HepG2 (cell line): ENCODE measurements around the gene EARS2. TPM values are rescaled to one million over a fixed set of nuclear protein-coding genes. Genes with fewer than 3 reads are reported as not detected.

Experiments used
- ATAC-seq: fragments of 200-7000 bp; cut with Tn5 transposase; 3 replicates; pipeline ENCODE4 v1.9.1; 2020; ENCODE audit warnings: mild to moderate bottlenecking, moderate library complexity
- BruUV-seq: library from RNA; stranded (reverse); fragments of 400-500 nt; replicated peaks from 2 replicates; lab custom pipeline; 2021; lab: Mats Ljungman, UMichigan
- CTCF ChIA-PET: fragments of 300-600 bp; formaldehyde crosslinking; extraction: SDS; loops from one replicate; lab custom pipeline; 2021; ENCODE audit warnings: low total read pairs, inconsistent platforms, low intra/inter-chr PET ratio; lab: Yijun Ruan, JAX
- POLR2A ChIA-PET: fragments of 350-600 bp; sonication (Branson Sonifier 250); formaldehyde crosslinking; loops from one replicate; lab custom pipeline; 2020; ENCODE audit warnings: antibody characterized with exemption, inconsistent platforms; lab: Yijun Ruan, JAX
- DNase-seq: peaks from one replicate; pipeline ENCODE4 v3.0.0-alpha.2; 2015; ENCODE audit warnings: low spot score
- FAIRE-seq: peaks from 3 replicates; lab custom pipeline; 2011; peaks lifted over from hg19 to GRCh38; lab: Jason Lieb, UNC
- H2AFZ ChIP-seq: one replicate; pipeline ENCODE4 v1.6.1; 2011; ENCODE audit warnings: low read length, inconsistent platforms
- H3K27ac ChIP-seq: fragments of 300-600 bp; 3 replicates; pipeline ENCODE4 v1.8.0; 2011; ENCODE audit warnings: mixed run types, mild to moderate bottlenecking, mixed read lengths, low read length, inconsistent platforms; ENCODE audit not compliant: insufficient read depth; ENCODE audit errors: extremely low read length
- H3K27me3 ChIP-seq, 2 experiments: fragments of 200-600 bp in 1 of 2; 2 replicates in 1 of 2; 3 replicates in 1 of 2; pipeline versions ENCODE4 v1.6.0 to v1.8.0; 2011; ENCODE audit warnings: low read length in 2 of 2, mild to moderate bottlenecking in 2 of 2, moderate library complexity in 2 of 2, inconsistent platforms in 1 of 2; ENCODE audit not compliant: insufficient read depth in 2 of 2, control insufficient read depth in 1 of 2
- H3K36me3 ChIP-seq, 2 experiments: fragments of 200-600 bp in 1 of 2; replicated peaks in 1 of 2; 2 replicates in 1 of 2; 3 replicates in 1 of 2; pipeline versions ENCODE4 v1.5.1 to v1.8.0; 2011; ENCODE audit warnings: low read length in 2 of 2, inconsistent platforms in 1 of 2; ENCODE audit not compliant: insufficient read depth in 2 of 2, control insufficient read depth in 1 of 2
- H3K4me1 ChIP-seq: 2 replicates; pipeline ENCODE4 v1.5.1; 2012; ENCODE audit warnings: low read length, inconsistent platforms; ENCODE audit not compliant: insufficient read depth
- H3K4me2 ChIP-seq: 2 replicates; pipeline ENCODE4 v1.6.0; 2011; ENCODE audit warnings: low read depth, low read length, inconsistent platforms
- H3K4me3 ChIP-seq, 3 experiments: fragments of 200-600 bp in 1 of 3; sonication (generic), shearing (Covaris generic) in 1 of 3; replicated peaks in 1 of 3; 2 replicates each; pipeline ENCODE4 v1.5.1; 2011 to 2016; ENCODE audit warnings: low read length in 3 of 3, inconsistent platforms in 2 of 3, low read depth in 2 of 3, mild to moderate bottlenecking in 2 of 3, control low read depth in 1 of 3, mixed read lengths in 1 of 3; ENCODE audit not compliant: insufficient read depth in 1 of 3
- H3K79me2 ChIP-seq: one replicate; pipeline ENCODE4 v1.6.1; 2011; ENCODE audit warnings: low read length, inconsistent platforms; ENCODE audit not compliant: insufficient read depth
- H3K9ac ChIP-seq: 2 replicates; pipeline ENCODE4 v1.6.0; 2011; ENCODE audit warnings: mild to moderate bottlenecking, low read depth, low read length, inconsistent platforms; ENCODE audit not compliant: insufficient read depth
- H3K9me3 ChIP-seq: 2 replicates; pipeline ENCODE4 v1.5.1; 2012; ENCODE audit warnings: mild to moderate bottlenecking, low read length
- H4K20me1 ChIP-seq: 2 replicates; pipeline ENCODE4 v1.6.0; 2011; ENCODE audit warnings: inconsistent platforms, mild to moderate bottlenecking, low read length, moderate library complexity; ENCODE audit not compliant: insufficient read depth
- IKZF1 ChIP-seq: fragments of 450-650 bp; IDR thresholded peaks from 2 replicates; pipeline ENCODE4 v1.7.1; 2016
- PITX1 ChIP-seq: sonication (generic); formaldehyde crosslinking; IDR thresholded peaks from 2 replicates; pipeline ENCODE4 v1.5.1; 2020; ENCODE audit warnings: mild to moderate bottlenecking, missing genetic modification reagents
- SSRP1 ChIP-seq: IDR thresholded peaks from 2 replicates; pipeline ENCODE4 v1.6.1; 2016; ENCODE audit warnings: control low read depth
- TSC22D2 ChIP-seq: sonication (generic); formaldehyde crosslinking; IDR thresholded peaks from 2 replicates; pipeline ENCODE4 v1.5.1; 2020; ENCODE audit warnings: missing genetic modification reagents, mild to moderate bottlenecking, borderline replicate concordance
- ZMYM3 ChIP-seq: sonication (generic); formaldehyde crosslinking; IDR thresholded peaks from 2 replicates; pipeline ENCODE4 v1.5.1; 2020; ENCODE audit warnings: mild to moderate bottlenecking, missing genetic modification reagents
- ZNF619 ChIP-seq: sonication (generic); formaldehyde crosslinking; IDR thresholded peaks from 2 replicates; pipeline ENCODE4 v1.4.0; 2020; ENCODE audit warnings: mild to moderate bottlenecking, missing genetic modification reagents
- WGBS: methylation state at CpG from one replicate; pipeline ENCODE4 v1.1.6; 2017; ENCODE audit warnings: low lambda C conversion rate; 5-methylcytosine and 5-hydroxymethylcytosine counted together
- in situ Hi-C: cut with HindIII; loops from 2 replicates; pipeline ENCODE4 v1.10.0; 2017; ENCODE audit warnings: low pct_unique_long_range_greater_than_20kb; ENCODE audit not compliant: extremely low pct_ligation_motif_present
- intact Hi-C: fragments of 100-400 bp; cut with micrococcal nuclease; formaldehyde crosslinking; loops from one replicate; pipeline ENCODE4 v1.10.0; 2022; ENCODE audit not compliant: unreplicated experiment
- polyA plus RNA-seq, 8 experiments: library from polyadenylated mRNA; depleted of rRNA in 3 of 8; stranded (reverse) in 7 of 8; unstranded in 1 of 8; fragments of >200 nt; fragmentation: Illumina TruSeq in 4 of 8; extraction: Trizol in 4 of 8; gene quantifications; 2 replicates each; pipeline versions ENCODE4 v1.2.1 to v1.2.3, GENCODE V29; 2011 to 2016; ENCODE audit warnings: low read depth in 4 of 8, missing spikeins in 1 of 8, mixed read lengths in 1 of 8; ENCODE audit not compliant: insufficient read depth in 1 of 8
- total RNA-seq, 5 experiments: library from RNA; depleted of rRNA; stranded (reverse); fragments of >200 nt; fragmentation: Illumina TruSeq; extraction: Trizol; gene quantifications; 2 replicates each; pipeline ENCODE4 v1.2.3, GENCODE V29; 2016; ENCODE audit warnings: low read depth in 1 of 5
- TF ChIP-seq, protein P1 (sequence below): sonication (generic); formaldehyde crosslinking; IDR thresholded peaks from 2 replicates; pipeline ENCODE4 v1.5.1; 2020; ENCODE audit warnings: mild to moderate bottlenecking, missing genetic modification reagents, borderline replicate concordance
- TF ChIP-seq, protein P2 (sequence below): sonication (generic); formaldehyde crosslinking; conservative IDR thresholded peaks from 2 replicates; pipeline ENCODE4 v1.4.0; 2020; ENCODE audit warnings: missing genetic modification reagents
- TF ChIP-seq, protein P3 (sequence below): IDR thresholded peaks from 2 replicates; pipeline ENCODE4 v1.6.1; 2016; ENCODE audit warnings: missing compliant biosample characterization, missing genetic modification reagents, borderline replicate concordance

The EARS2 gene
- total and polyA plus RNA-seq, 2 of the 13 experiments (the other 11 are each of a cell fraction or from before 2014, with no cell fraction given): 49.4 to 80.4 TPM

DNA sequence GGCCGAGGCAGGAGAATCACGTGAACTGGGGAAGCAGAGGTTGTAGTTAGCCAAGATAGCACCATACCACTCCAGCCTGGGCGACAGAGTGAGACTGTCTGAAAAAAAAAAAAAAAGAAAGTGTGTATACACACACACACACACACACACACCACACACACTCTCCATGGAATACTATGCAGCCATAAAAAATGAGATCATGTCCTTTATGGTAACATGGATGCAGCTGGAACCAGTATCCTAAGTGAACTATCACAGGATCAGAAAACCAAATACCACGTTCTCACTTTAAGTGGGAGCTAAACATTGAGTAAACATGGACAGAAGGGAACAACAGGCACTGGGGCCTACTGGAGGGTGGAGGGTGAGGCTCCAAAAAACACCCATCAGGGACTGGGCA, 22.2 kb upstream of the EARS2 start:
- H3K9me3 ChIP-seq: no peaks in the 10 kb centered on the region
- H3K9ac ChIP-seq: no peak overlapping the region
- H3K4me1 ChIP-seq: no peaks in the 10 kb centered on the region
- CTCF ChIA-PET: no interaction called here
- POLR2A ChIA-PET: no interaction called here
- FAIRE-seq: no peak
- WGBS: 97% methylated on average over 4 of the region's 4 CpGs
- H3K36me3 ChIP-seq: peaks cover 29 to 58% of the 10 kb centered on the region in 2 experiments
- in situ Hi-C loops: no loop called here
- intact Hi-C loops: no loop called here
- 0 out of 2 replicates have a peak, but pooled peaks cover 5% of the 10 kb centered on the region for H4K20me1 ChIP-seq
- no peak overlapping the region for H2AFZ ChIP-seq
- no peaks in the 10 kb centered on the region for H3K79me2 ChIP-seq
- H3K27ac ChIP-seq: no peak overlapping the region
- no peak overlapping the region for H3K4me2 ChIP-seq
- no peak for ATAC-seq
- TF ChIP-seq PITX1 (CRISPR knock-in tag) (no peak), SSRP1 (CRISPR knock-in tag) (0 out of 2 replicates have a peak, but pooled peaks have one; percentile 21), TSC22D2 (CRISPR knock-in tag) (no peak), ZMYM3 (CRISPR knock-in tag) (0 out of 2 replicates have a peak, but pooled peaks have one; percentile 36), IKZF1 (0 out of 2 replicates have a peak, but pooled peaks have one; percentile 48), ZNF619 (CRISPR knock-in tag) (0 out of 2 replicates have a peak, but pooled peaks have one; percentile 51)
- TF ChIP-seq, protein P1, sequence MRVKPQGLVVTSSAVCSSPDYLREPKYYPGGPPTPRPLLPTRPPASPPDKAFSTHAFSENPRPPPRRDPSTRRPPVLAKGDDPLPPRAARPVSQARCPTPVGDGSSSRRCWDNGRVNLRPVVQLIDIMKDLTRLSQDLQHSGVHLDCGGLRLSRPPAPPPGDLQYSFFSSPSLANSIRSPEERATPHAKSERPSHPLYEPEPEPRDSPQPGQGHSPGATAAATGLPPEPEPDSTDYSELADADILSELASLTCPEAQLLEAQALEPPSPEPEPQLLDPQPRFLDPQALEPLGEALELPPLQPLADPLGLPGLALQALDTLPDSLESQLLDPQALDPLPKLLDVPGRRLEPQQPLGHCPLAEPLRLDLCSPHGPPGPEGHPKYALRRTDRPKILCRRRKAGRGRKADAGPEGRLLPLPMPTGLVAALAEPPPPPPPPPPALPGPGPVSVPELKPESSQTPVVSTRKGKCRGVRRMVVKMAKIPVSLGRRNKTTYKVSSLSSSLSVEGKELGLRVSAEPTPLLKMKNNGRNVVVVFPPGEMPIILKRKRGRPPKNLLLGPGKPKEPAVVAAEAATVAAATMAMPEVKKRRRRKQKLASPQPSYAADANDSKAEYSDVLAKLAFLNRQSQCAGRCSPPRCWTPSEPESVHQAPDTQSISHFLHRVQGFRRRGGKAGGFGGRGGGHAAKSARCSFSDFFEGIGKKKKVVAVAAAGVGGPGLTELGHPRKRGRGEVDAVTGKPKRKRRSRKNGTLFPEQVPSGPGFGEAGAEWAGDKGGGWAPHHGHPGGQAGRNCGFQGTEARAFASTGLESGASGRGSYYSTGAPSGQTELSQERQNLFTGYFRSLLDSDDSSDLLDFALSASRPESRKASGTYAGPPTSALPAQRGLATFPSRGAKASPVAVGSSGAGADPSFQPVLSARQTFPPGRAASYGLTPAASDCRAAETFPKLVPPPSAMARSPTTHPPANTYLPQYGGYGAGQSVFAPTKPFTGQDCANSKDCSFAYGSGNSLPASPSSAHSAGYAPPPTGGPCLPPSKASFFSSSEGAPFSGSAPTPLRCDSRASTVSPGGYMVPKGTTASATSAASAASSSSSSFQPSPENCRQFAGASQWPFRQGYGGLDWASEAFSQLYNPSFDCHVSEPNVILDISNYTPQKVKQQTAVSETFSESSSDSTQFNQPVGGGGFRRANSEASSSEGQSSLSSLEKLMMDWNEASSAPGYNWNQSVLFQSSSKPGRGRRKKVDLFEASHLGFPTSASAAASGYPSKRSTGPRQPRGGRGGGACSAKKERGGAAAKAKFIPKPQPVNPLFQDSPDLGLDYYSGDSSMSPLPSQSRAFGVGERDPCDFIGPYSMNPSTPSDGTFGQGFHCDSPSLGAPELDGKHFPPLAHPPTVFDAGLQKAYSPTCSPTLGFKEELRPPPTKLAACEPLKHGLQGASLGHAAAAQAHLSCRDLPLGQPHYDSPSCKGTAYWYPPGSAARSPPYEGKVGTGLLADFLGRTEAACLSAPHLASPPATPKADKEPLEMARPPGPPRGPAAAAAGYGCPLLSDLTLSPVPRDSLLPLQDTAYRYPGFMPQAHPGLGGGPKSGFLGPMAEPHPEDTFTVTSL (CRISPR knock-in tag): 0 out of 2 replicates have a peak, but pooled peaks have one; percentile 17
- TF ChIP-seq, protein P2, sequence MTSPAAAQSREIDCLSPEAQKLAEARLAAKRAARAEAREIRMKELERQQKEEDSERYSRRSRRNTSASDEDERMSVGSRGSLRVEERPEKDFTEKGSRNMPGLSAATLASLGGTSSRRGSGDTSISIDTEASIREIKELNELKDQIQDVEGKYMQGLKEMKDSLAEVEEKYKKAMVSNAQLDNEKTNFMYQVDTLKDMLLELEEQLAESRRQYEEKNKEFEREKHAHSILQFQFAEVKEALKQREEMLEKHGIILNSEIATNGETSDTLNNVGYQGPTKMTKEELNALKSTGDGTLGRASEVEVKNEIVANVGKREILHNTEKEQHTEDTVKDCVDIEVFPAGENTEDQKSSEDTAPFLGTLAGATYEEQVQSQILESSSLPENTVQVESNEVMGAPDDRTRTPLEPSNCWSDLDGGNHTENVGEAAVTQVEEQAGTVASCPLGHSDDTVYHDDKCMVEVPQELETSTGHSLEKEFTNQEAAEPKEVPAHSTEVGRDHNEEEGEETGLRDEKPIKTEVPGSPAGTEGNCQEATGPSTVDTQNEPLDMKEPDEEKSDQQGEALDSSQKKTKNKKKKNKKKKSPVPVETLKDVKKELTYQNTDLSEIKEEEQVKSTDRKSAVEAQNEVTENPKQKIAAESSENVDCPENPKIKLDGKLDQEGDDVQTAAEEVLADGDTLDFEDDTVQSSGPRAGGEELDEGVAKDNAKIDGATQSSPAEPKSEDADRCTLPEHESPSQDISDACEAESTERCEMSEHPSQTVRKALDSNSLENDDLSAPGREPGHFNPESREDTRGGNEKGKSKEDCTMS (CRISPR knock-in tag): no peak
- TF ChIP-seq, protein P3, sequence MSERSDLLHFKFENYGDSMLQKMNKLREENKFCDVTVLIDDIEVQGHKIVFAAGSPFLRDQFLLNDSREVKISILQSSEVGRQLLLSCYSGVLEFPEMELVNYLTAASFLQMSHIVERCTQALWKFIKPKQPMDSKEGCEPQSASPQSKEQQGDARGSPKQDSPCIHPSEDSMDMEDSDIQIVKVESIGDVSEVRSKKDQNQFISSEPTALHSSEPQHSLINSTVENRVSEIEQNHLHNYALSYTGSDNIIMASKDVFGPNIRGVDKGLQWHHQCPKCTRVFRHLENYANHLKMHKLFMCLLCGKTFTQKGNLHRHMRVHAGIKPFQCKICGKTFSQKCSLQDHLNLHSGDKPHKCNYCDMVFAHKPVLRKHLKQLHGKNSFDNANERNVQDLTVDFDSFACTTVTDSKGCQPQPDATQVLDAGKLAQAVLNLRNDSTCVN: no peak
- DNase-seq: no peak
- no peak overlapping the region for H3K4me3 ChIP-seq
- no TSS peak for BruUV-seq
- H3K27me3 ChIP-seq: no peaks in the 10 kb centered on the region
